Calu3 (cell line): Measurements from ENCODE around the gene BCR. TPM values are rescaled to one million over a fixed set of nuclear protein-coding genes. Genes with fewer than 3 reads are reported as not detected.

Experiments used
- BruUV-seq: library from RNA; stranded (reverse); fragments of 400-500 nt; replicated peaks from 2 replicates; lab custom pipeline; 2021; lab: Mats Ljungman, UMichigan
- CTCF ChIA-PET: fragments of 300-600 bp; sonication (Branson Sonifier 250); formaldehyde crosslinking; loops from one replicate; lab custom pipeline; 2022; ENCODE audit warnings: antibody characterized with exemption; lab: Charles Lee
- DNase-seq: peaks from one replicate; pipeline ENCODE4 v3.0.0; 2022
- H3K27ac Mint-ChIP-seq: one replicate; pipeline ENCODE4 v1.8.0; 2022; ENCODE audit warnings: mixed read lengths; ENCODE audit not compliant: unreplicated experiment
- H3K27me3 Mint-ChIP-seq: one replicate; pipeline ENCODE4 v1.8.0; 2022; ENCODE audit warnings: mixed read lengths; ENCODE audit not compliant: unreplicated experiment
- H3K36me3 Mint-ChIP-seq: one replicate; pipeline ENCODE4 v1.8.0; 2022; ENCODE audit warnings: mild to moderate bottlenecking, moderate library complexity, mixed read lengths; ENCODE audit not compliant: insufficient read depth, unreplicated experiment
- H3K4me1 Mint-ChIP-seq: one replicate; pipeline ENCODE4 v1.8.0; 2022; ENCODE audit warnings: mild to moderate bottlenecking, low read depth, mixed read lengths; ENCODE audit not compliant: unreplicated experiment
- H3K4me3 Mint-ChIP-seq: one replicate; pipeline ENCODE4 v1.8.0; 2022; ENCODE audit warnings: mild to moderate bottlenecking, low read depth, moderate library complexity, mixed read lengths; ENCODE audit not compliant: unreplicated experiment
- H3K9me3 Mint-ChIP-seq: one replicate; pipeline ENCODE4 v1.8.0; 2022; ENCODE audit warnings: low read depth, mixed read lengths; ENCODE audit not compliant: unreplicated experiment
- intact Hi-C: fragments of 100-400 bp; cut with micrococcal nuclease; formaldehyde crosslinking; loops from one replicate; pipeline ENCODE4 v1.10.0; 2022; ENCODE audit not compliant: unreplicated experiment
- total RNA-seq: library from RNA; stranded (reverse); gene quantifications from 2 replicates; pipeline ENCODE4 v1.2.3, GENCODE V29; 2022
- TF ChIP-seq, protein P1 (sequence below): fragments of 200-600 bp; IDR thresholded peaks from one replicate; pipeline ENCODE4 v1.8.0; 2022; ENCODE audit warnings: antibody characterized with exemption; ENCODE audit not compliant: unreplicated experiment

Gene BCR
- total RNA-seq, 1 experiment from 2014 or later: 83.6 TPM

DNA sequence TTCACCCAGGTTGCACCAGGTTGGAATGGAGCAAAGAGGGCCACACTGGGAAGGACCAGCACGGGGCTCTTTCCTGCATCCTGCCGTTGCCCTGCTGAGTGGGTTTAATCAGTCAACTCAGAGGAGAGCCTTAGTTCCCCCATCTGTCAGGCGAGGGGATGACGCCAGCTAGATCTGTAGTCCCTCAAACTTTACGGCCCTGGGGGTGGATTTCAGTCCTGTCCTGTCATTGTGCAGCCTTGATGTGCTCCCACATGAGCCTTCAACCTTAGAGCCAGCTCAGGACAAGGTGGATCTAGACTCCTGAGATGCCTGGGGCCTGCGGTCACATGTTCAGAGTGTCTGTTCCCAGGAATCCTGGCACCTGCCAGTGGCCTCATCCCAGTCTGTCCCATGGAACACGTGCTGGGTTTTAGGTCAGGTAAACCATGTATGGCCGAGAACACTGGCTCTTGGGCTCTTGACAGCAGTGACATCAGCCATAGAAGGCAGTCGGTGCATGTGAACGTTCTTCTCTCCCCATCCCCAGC, 104.3 kb downstream of the BCR start:
- Mint-ChIP-seq H3K27me3 (no peaks in the 10 kb centered on the region), H3K36me3 (peaks cover 38% of the 10 kb centered on the region), H3K4me1 (peaks cover 28% of the 10 kb centered on the region), H3K9me3 (no peaks in the 10 kb centered on the region), H3K4me3 (no peak overlapping the region), H3K27ac (no peak overlapping the region)
- BruUV-seq: no TSS peak
- intact Hi-C loops: no loop called here
- TF ChIP-seq, protein P1, sequence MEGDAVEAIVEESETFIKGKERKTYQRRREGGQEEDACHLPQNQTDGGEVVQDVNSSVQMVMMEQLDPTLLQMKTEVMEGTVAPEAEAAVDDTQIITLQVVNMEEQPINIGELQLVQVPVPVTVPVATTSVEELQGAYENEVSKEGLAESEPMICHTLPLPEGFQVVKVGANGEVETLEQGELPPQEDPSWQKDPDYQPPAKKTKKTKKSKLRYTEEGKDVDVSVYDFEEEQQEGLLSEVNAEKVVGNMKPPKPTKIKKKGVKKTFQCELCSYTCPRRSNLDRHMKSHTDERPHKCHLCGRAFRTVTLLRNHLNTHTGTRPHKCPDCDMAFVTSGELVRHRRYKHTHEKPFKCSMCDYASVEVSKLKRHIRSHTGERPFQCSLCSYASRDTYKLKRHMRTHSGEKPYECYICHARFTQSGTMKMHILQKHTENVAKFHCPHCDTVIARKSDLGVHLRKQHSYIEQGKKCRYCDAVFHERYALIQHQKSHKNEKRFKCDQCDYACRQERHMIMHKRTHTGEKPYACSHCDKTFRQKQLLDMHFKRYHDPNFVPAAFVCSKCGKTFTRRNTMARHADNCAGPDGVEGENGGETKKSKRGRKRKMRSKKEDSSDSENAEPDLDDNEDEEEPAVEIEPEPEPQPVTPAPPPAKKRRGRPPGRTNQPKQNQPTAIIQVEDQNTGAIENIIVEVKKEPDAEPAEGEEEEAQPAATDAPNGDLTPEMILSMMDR: no peak
- no peak for DNase-seq
- CTCF ChIA-PET: interaction anchor here (3.3 kb wide), 1 partner anchor 106 kb away, joined by 109 read pairs; the partner anchor contains the start of gene BCR

DNA sequence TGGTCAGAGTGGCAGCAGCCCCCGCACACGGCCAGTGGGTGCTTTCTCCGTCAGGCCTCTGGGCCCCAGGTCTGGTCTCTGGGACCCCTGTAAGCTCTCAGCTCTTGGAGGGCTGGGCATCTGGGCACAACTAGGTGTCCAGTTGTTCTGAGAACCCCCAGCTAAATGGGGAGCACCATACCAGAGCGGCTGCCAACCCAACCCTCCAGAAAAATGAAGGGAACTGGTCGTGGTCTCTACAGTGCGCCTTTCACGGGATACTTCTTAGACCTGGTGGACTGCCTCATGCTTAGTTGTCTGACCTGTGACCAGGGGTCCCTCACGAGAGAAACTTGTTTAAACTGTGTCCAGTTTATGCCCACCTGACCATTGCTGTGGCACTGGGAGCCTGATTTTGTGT, 104.9 kb downstream of the BCR start:
- Mint-ChIP-seq H3K4me1 (peaks cover 24% of the 10 kb centered on the region), H3K27me3 (no peaks in the 10 kb centered on the region), H3K9me3 (no peaks in the 10 kb centered on the region), H3K36me3 (peaks cover 40% of the 10 kb centered on the region), H3K4me3 (no peak overlapping the region), H3K27ac (no peak overlapping the region)
- BruUV-seq: no TSS peak
- DNase-seq: no peak
- intact Hi-C loops: no loop called here
- CTCF ChIA-PET: interaction anchor here (0.6 kb wide), 1 partner anchor 291 kb away, joined by 5 read pairs; no protein-coding TSS in a partner anchor
- TF ChIP-seq, protein P1: no peak

DNA sequence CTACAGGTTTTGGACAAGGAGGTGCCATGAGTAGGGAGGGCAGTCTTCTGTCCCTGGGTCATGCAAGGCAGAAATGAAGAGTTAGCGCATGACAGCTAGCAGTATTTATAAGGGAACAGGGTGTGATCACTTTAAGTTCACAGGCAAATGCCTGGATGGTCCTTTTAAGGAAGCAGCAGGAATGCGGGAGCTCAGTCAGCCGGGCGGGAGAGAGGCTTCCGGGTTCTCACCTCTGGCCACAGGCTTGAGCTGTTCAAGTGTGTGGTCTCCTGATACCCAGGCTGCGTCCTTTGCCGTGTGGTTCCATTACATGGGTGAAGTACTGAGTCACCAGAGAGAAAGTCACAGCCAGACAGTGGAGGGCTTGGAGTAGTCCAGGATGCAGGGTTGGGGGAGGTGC, 105.4 kb downstream of the BCR start:
- intact Hi-C loops: no loop called here
- Mint-ChIP-seq H3K4me3 (no peak overlapping the region), H3K36me3 (peaks cover 40% of the 10 kb centered on the region), H3K9me3 (no peaks in the 10 kb centered on the region), H3K27me3 (no peaks in the 10 kb centered on the region), H3K27ac (no peak overlapping the region), H3K4me1 (peaks cover 21% of the 10 kb centered on the region)
- TF ChIP-seq, protein P1: no peak
- no peak for DNase-seq
- CTCF ChIA-PET: no interaction called here
- BruUV-seq: no TSS peak

DNA sequence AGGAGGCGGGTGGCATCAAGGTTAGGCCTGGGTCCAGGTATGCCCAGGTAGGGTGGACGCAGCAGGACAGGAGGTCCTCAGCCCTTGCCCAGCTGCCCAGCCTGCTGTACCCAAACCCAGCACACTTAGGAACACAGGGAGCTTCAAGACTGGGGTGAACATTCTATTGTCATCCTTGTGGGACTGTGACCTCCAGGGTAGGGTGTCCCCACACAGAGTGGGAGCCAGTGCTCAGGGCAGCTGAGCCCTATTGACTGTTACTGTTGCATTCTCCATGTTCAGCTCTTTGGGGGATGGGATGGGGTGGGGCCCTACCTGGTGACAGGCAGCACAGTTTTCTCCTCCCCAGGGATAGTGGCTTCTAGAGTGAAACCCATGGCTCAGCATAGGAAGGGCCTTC, 106.0 kb downstream of the BCR start:
- Mint-ChIP-seq H3K4me1 (peaks cover 16% of the 10 kb centered on the region), H3K27ac (no peak overlapping the region), H3K4me3 (no peak overlapping the region), H3K27me3 (no peaks in the 10 kb centered on the region), H3K36me3 (peaks cover 40% of the 10 kb centered on the region), H3K9me3 (no peaks in the 10 kb centered on the region)
- CTCF ChIA-PET: no interaction called here
- TF ChIP-seq, protein P1: no peak
- BruUV-seq: no TSS peak
- intact Hi-C loops: no loop called here
- no peak for DNase-seq
